LNCaP clone FGC (cell line): ENCODE results near the gene DHRS9.

Experiments
- DNase-seq: peaks from one replicate; pipeline ENCODE4 v3.0.0-alpha.2; 2011; ENCODE audit warnings: low read depth
- H3K4me3 ChIP-seq: 2 replicates; pipeline ENCODE4 v1.5.1; 2011; ENCODE audit warnings: mild to moderate bottlenecking, low read depth, low read length, control low read depth
- CTCF ChIP-seq: IDR thresholded peaks from 2 replicates; pipeline ENCODE4 v1.5.1; 2012; ENCODE audit warnings: mild to moderate bottlenecking; ENCODE audit not compliant: control insufficient read depth, insufficient read depth; ENCODE audit errors: extremely low read depth

DHRS9 gene

GRCh38 chr2:169095621-169096105 is 26.3 kb downstream of the DHRS9 start:
- H3K4me3 ChIP-seq, result no peak overlapping the region
- DNase-seq, result no peak
- TF ChIP-seq CTCF, result no peak

DNA sequence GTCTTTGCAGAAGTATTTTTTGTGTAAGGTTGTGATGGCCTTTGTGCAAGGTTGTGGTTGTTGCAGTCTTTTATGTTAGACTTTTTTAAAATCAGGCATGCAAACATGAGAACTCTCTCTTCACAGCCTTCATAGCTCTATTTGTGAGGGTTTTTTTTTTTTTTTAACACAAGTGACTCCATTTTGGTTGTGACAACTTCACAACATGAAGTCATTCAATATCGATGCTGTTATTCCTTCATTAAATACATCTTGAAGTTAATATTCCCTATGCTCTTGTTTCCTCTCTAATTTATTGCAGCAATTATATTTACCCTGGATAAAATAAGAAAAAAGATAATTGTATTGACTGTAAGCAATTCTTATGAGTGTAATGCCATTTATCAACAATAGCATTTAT is 35.5 kb downstream of the DHRS9 start:
- no peak for TF ChIP-seq CTCF
- no peak for DNase-seq
- no peak overlapping the region for H3K4me3 ChIP-seq

GRCh38 chr2:169105476-169105875 is 36.1 kb downstream of the DHRS9 start:
- no peak for DNase-seq
- H3K4me3 ChIP-seq, result no peak overlapping the region
- no peak for TF ChIP-seq CTCF

- no peak for DNase-seq
- TF ChIP-seq CTCF, result no peak
- no peak overlapping the region for H3K4me3 ChIP-seq
Measured at GRCh38 chr2:169106134-169106533, 36.8 kb downstream of the DHRS9 start.

DNA sequence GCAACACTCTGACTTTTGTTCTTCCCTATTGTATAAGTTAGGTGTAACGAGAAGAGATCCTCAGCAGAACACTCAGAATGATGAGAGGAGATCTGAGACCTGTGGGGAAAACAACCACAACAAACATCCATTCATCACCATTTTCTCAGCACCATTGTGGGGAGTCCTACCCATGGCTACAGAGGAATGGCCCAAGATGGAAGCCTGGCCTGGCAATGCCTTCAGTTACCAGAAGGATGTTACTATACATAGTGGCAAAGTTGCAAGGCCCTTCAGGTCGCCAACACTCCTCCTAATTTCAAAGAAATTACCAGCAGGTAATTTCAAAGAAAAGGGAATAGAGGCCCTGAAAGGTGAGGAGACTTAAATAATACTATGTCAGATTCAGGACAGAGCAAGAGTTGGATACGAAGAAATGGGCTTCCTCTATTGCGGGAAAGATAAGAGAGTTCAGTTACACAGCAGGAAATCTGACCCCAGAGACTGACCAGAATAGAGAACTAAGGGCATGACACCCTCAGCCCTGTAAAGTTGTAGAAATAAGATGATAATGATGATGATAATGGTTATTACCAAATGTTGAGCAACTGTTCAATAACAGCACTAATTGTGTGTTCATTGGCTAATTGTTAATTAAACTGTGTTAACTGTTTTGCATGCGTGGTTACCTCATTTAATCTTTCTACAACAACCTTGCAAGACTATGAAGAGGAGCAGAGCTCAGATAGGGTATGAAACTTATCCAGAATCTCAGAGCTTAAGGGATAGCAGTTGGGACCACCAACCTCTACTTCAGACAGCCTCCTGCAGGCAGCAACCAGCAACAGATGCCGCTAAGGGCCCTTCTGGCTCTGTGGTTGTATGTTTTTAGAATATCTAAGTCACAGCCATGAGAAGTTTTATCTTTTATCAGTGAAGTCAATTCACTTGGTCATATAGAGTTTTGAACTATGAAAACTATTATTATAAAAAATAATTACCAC is 37.5 kb downstream of the DHRS9 start:
- DNase-seq, result no peak
- no peak for TF ChIP-seq CTCF
- no peak overlapping the region for H3K4me3 ChIP-seq

GRCh38 chr2:169107645-169108044 is 38.3 kb downstream of the DHRS9 start:
- H3K4me3 ChIP-seq, result no peak overlapping the region
- no peak for TF ChIP-seq CTCF
- no peak for DNase-seq
